SU-DHL-6 (cell line): ENCODE measurements around the gene ZNF599.

Source experiments
- H2AFZ ChIP-seq: fragments of 200-600 bp; sonication (generic); 2 replicates; pipeline ENCODE4 v1.6.1; 2014; ENCODE audit warnings: low read depth, mild to moderate bottlenecking, moderate library complexity, mixed read lengths, antibody characterized with exemption, low read length; ENCODE audit not compliant: severe bottlenecking
- H3F3A ChIP-seq: fragments of 200-600 bp; shearing (Covaris generic); 2 replicates; pipeline ENCODE4 v1.6.0; 2016; ENCODE audit warnings: antibody characterized with exemption, mild to moderate bottlenecking; ENCODE audit not compliant: insufficient read depth
- H3K27ac ChIP-seq: fragments of 200-600 bp; sonication (generic); 2 replicates; pipeline ENCODE4 v1.5.1; 2016; ENCODE audit warnings: low read depth, mild to moderate bottlenecking, low read length, moderate library complexity, mixed read lengths
- H3K27me3 ChIP-seq: fragments of 200-600 bp; sonication (generic), shearing (Covaris generic); 2 replicates; pipeline ENCODE4 v1.6.0; 2014; ENCODE audit warnings: mild to moderate bottlenecking, low read length
- H3K36me3 ChIP-seq: fragments of 200-600 bp; sonication (generic); 2 replicates; pipeline ENCODE4 v1.6.1; 2014; ENCODE audit warnings: mild to moderate bottlenecking, low read length, mixed read lengths
- H3K4me2 ChIP-seq: fragments of 300-600, 200-600 bp; shearing (Covaris generic), sonication (generic); 2 replicates; pipeline ENCODE4 v1.6.0; 2014; ENCODE audit warnings: low read length, low read depth, mild to moderate bottlenecking; ENCODE audit not compliant: poor library complexity, severe bottlenecking
- H3K4me3 ChIP-seq: fragments of 200-600 bp; sonication (generic); 2 replicates; pipeline ENCODE4 v1.5.1; 2014; ENCODE audit warnings: antibody characterized with exemption, low read length, mild to moderate bottlenecking, mixed read lengths; ENCODE audit not compliant: insufficient read depth, poor library complexity, severe bottlenecking
- H3K79me2 ChIP-seq: fragments of 200-600 bp; sonication (generic); 2 replicates; pipeline ENCODE4 v1.6.1; 2014; ENCODE audit warnings: mild to moderate bottlenecking, low read length, moderate library complexity; ENCODE audit not compliant: insufficient read depth
- H3K9ac ChIP-seq: fragments of 200-600 bp; sonication (generic); 2 replicates; pipeline ENCODE4 v1.7.0; 2014; ENCODE audit warnings: mild to moderate bottlenecking, low read length
- H3K9me2 ChIP-seq: fragments of 200-600 bp; sonication (generic); replicated peaks from 2 replicates; pipeline ENCODE4 v1.6.1; 2014; ENCODE audit warnings: low read length; ENCODE audit not compliant: insufficient read depth
- H3K9me3 ChIP-seq: fragments of 200-600 bp; sonication (generic); 2 replicates; pipeline ENCODE4 v1.6.1; 2014; ENCODE audit warnings: low read length, mixed read lengths; ENCODE audit not compliant: insufficient read depth
- H4K20me1 ChIP-seq: fragments of 200-600 bp; sonication (generic); 2 replicates; pipeline ENCODE4 v1.6.1; 2014; ENCODE audit warnings: low read depth, mild to moderate bottlenecking, antibody characterized with exemption, low read length, moderate library complexity, mixed read lengths
- EZH2phosphoT487 ChIP-seq: fragments of 200-600 bp; sonication (generic), shearing (Covaris generic); conservative IDR thresholded peaks from 2 replicates; pipeline ENCODE4 v1.6.1; 2018; ENCODE audit warnings: mild to moderate bottlenecking, antibody characterized with exemption, low read length, moderate library complexity, mixed read lengths
- TF ChIP-seq, protein P1 (sequence below): fragments of 200-600 bp; sonication (generic); IDR thresholded peaks from one replicate; pipeline ENCODE4 v1.5.1; 2017; ENCODE audit warnings: antibody characterized with exemption, mild to moderate bottlenecking, low read length, moderate library complexity; ENCODE audit not compliant: insufficient read depth, poor library complexity, severe bottlenecking

ZNF599 gene

DNA sequence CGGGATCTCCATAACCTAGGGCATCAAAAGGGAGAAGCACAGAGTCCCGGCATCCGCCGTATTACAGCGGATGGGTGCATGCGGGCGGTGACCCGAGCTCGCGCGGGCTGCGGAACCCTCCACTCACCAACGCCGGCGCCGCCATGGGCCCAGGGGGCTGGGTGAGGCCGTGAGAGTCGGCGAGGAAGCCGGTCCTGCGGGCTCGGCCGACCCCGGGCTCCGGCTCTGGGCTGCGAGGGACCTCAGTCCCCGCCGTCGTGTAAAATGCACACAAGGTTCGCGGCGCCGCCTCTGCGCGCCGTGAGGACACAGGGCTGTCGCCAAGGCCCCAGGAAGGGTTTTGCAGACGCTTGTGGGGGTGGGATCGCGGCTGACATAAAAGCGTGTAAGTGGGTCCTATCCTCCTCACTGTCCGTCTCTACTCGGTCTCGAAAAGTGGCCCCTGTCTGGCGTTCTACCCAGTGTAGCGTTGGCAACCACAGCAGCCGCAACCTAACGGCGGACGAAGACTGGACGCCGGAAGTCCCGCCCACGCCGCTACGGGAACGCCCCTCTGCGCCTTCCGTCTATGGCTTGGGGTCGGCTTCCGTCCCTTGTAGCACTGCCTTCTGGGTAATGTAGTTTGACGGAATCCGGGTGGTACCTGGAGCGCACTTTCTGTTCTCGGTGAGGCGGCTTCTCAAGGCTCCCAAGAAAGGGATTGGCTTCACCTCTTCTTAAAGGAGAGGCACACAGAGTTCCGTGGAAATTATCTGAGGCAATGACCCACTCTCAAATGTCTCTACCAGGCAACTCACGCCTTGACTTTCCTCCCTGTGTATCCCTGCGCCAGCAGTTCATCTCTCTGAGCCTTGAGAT, at the start of gene ZNF599:
TSS of gene ZNF599 (minus strand) at position 519 of the 858 bp plus-strand sequence. CDS start at position 145, 374 bp downstream.
- Histone ChIP-seq H3K9me2 (no peaks in the 10 kb centered on the region), H4K20me1 (no peaks in the 10 kb centered on the region), H3K4me2 (peak within 1 kb of the TSS; percentile 80), H3K4me3 (peak within 1 kb of the TSS; percentile 58), H3K9me3 (no peaks in the 10 kb centered on the region), H3K9ac (peak within 1 kb of the TSS; percentile 49), H3K36me3 (no peaks in the 10 kb centered on the region), H3K79me2 (no peaks in the 10 kb centered on the region), H3F3A (no peaks in the 10 kb centered on the region), H2AFZ (peak within 1 kb of the TSS; percentile 97), H3K27me3 (no peaks in the 10 kb centered on the region), H3K27ac (no peak within 1 kb of the TSS)
- TF ChIP-seq EZH2phosphoT487 = no peak
- TF ChIP-seq, protein P1, sequence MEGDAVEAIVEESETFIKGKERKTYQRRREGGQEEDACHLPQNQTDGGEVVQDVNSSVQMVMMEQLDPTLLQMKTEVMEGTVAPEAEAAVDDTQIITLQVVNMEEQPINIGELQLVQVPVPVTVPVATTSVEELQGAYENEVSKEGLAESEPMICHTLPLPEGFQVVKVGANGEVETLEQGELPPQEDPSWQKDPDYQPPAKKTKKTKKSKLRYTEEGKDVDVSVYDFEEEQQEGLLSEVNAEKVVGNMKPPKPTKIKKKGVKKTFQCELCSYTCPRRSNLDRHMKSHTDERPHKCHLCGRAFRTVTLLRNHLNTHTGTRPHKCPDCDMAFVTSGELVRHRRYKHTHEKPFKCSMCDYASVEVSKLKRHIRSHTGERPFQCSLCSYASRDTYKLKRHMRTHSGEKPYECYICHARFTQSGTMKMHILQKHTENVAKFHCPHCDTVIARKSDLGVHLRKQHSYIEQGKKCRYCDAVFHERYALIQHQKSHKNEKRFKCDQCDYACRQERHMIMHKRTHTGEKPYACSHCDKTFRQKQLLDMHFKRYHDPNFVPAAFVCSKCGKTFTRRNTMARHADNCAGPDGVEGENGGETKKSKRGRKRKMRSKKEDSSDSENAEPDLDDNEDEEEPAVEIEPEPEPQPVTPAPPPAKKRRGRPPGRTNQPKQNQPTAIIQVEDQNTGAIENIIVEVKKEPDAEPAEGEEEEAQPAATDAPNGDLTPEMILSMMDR = no peak

DNA sequence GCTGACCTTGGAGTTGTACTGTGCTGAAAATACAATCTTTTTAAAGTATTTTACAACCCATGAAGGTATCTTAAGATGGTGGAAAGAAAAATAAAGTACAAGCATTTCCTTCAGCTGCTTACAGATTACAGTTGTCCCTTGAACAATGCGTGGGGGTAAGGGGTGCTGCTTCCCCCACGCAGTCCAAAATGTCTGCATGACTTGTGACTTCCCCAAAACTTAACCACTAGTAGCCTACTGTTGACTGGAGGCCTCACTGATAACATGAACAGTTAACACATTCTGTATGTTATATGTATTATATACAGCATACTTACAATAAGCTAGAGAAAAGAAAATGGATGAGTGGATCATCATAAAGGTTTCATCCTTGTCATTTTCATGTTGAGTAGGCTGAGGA, 45.3 kb upstream of the ZNF599 start:
- H3K4me2 ChIP-seq = no peak overlapping the region
- H4K20me1 ChIP-seq = no peaks in the 10 kb centered on the region
- no peaks in the 10 kb centered on the region for H3K36me3 ChIP-seq
- H3K79me2 ChIP-seq = no peaks in the 10 kb centered on the region
- no peaks in the 10 kb centered on the region for H3K9me3 ChIP-seq
- no peaks in the 10 kb centered on the region for H3K27me3 ChIP-seq
- no peak overlapping the region for H2AFZ ChIP-seq
- TF ChIP-seq, protein P1 = no peak
- TF ChIP-seq EZH2phosphoT487 = no peak
- H3K9ac ChIP-seq = no peak overlapping the region
- H3K4me3 ChIP-seq = no peak overlapping the region
- H3K9me2 ChIP-seq = no peaks in the 10 kb centered on the region
- H3F3A ChIP-seq = no peaks in the 10 kb centered on the region
- no peak overlapping the region for H3K27ac ChIP-seq

DNA sequence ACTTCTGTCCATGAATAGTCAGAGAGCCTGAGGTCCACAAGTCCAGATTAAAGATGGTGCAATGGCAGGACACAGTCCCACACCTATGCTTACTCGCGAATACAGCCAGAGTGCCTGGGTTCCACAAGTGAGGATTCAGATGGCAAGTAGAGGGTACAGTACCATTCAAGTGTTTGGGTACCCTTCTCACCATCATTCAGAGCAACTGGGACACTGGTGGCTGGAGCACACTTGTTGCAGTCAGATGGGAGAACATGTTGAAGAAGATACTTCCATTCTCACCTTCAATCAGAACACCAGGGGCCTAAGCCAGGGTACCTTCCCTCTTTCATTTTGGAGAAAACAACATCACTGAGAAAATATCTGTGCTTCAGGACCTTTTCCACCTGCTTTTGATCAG, 43.7 kb upstream of the ZNF599 start:
- Histone ChIP-seq H2AFZ (no peak overlapping the region), H3K36me3 (no peaks in the 10 kb centered on the region)

More for the DNA sequence above, 43.7 kb upstream of the ZNF599 start:
- H3K9me3 ChIP-seq = no peaks in the 10 kb centered on the region
- H3K4me2 ChIP-seq = no peak overlapping the region
- H3K9me2 ChIP-seq = no peaks in the 10 kb centered on the region
- no peaks in the 10 kb centered on the region for H3K27me3 ChIP-seq
- TF ChIP-seq, protein P1 = no peak
- no peak for TF ChIP-seq EZH2phosphoT487
- no peak overlapping the region for H3K27ac ChIP-seq
- no peaks in the 10 kb centered on the region for H3K79me2 ChIP-seq
- H3K9ac ChIP-seq = no peak overlapping the region
- no peaks in the 10 kb centered on the region for H4K20me1 ChIP-seq
- H3K4me3 ChIP-seq = no peak overlapping the region
- no peaks in the 10 kb centered on the region for H3F3A ChIP-seq
